HepG2 (cell line): ENCODE data around the gene ARHGAP21. TPM values are rescaled to one million over a fixed set of nuclear protein-coding genes. Genes with fewer than 3 reads are reported as not detected.

Source experiments
- ATF6 ChIP-seq: sonication (generic); formaldehyde crosslinking; conservative IDR thresholded peaks from 2 replicates; pipeline ENCODE4 v1.4.0; 2020; ENCODE audit warnings: missing genetic modification reagents
- CREM ChIP-seq, 2 experiments: sonication (generic) in 1 of 2; formaldehyde crosslinking in 1 of 2; IDR thresholded peaks; 2 replicates each; pipeline versions ENCODE4 v1.4.0 to v1.6.1; 2016 to 2020; ENCODE audit warnings: antibody characterized with exemption in 1 of 2, mild to moderate bottlenecking in 1 of 2, missing genetic modification reagents in 1 of 2
- GLI4 ChIP-seq: sonication (generic); formaldehyde crosslinking; IDR thresholded peaks from 2 replicates; pipeline ENCODE4 v1.5.1; 2020; ENCODE audit warnings: missing genetic modification reagents, mild to moderate bottlenecking, moderate library complexity, borderline replicate concordance
- GLMP ChIP-seq: sonication (generic); formaldehyde crosslinking; IDR thresholded peaks from 2 replicates; pipeline ENCODE4 v1.9.0; 2021; ENCODE audit warnings: missing genetic modification reagents, mild to moderate bottlenecking, borderline replicate concordance
- MXI1 ChIP-seq: IDR thresholded peaks from 3 replicates; pipeline ENCODE4 v1.6.1; 2012; ENCODE audit warnings: low read depth, low read length, inconsistent platforms, borderline replicate concordance
- NFIC ChIP-seq: IDR thresholded peaks from 2 replicates; pipeline ENCODE4 v1.6.1; 2012; ENCODE audit warnings: mild to moderate bottlenecking, low read length, inconsistent platforms
- NR2F2 ChIP-seq: IDR thresholded peaks from 2 replicates; pipeline ENCODE4 v1.6.1; 2012; ENCODE audit warnings: low read depth, inconsistent platforms, borderline replicate concordance
- RBFOX2 ChIP-seq: fragments of 200-400 bp; formaldehyde crosslinking; IDR thresholded peaks from 2 replicates; pipeline ENCODE4 v1.6.1; 2017; ENCODE audit warnings: low read depth, mild to moderate bottlenecking, low read length
- SRSF4 ChIP-seq: fragments of 200-400 bp; formaldehyde crosslinking; IDR thresholded peaks from one replicate; pipeline ENCODE4 v1.6.1; 2018; ENCODE audit warnings: mild to moderate bottlenecking, low read depth, low read length, moderate library complexity; ENCODE audit not compliant: poor library complexity, severe bottlenecking
- TERF1 ChIP-seq: sonication (generic); formaldehyde crosslinking; IDR thresholded peaks from 2 replicates; pipeline ENCODE4 v1.8.0; 2022; ENCODE audit warnings: mild to moderate bottlenecking, missing genetic modification reagents, moderate library complexity
- ZMYM4 ChIP-seq: sonication (generic); formaldehyde crosslinking; IDR thresholded peaks from 2 replicates; pipeline ENCODE4 v1.8.1; 2023; ENCODE audit warnings: mild to moderate bottlenecking, missing genetic modification reagents
- ZNF318 ChIP-seq: sonication (generic); formaldehyde crosslinking; IDR thresholded peaks from 2 replicates; pipeline ENCODE4 v1.4.0; 2020; ENCODE audit warnings: mild to moderate bottlenecking, missing genetic modification reagents
- ZNF460 ChIP-seq: sonication (generic); formaldehyde crosslinking; IDR thresholded peaks from 2 replicates; pipeline ENCODE4 v1.5.1; 2020; ENCODE audit warnings: missing genetic modification reagents, mild to moderate bottlenecking, borderline replicate concordance
- ZNF546 ChIP-seq: sonication (generic); formaldehyde crosslinking; conservative IDR thresholded peaks from 2 replicates; pipeline ENCODE4 v1.8.1; 2023; ENCODE audit warnings: mild to moderate bottlenecking, missing genetic modification reagents
- ZNF598 ChIP-seq: sonication (generic); formaldehyde crosslinking; IDR thresholded peaks from 2 replicates; pipeline ENCODE4 v1.5.1; 2020; ENCODE audit warnings: mild to moderate bottlenecking, missing genetic modification reagents, borderline replicate concordance
- polyA plus RNA-seq, 8 experiments: library from polyadenylated mRNA; depleted of rRNA in 3 of 8; stranded (reverse) in 7 of 8; unstranded in 1 of 8; fragments of >200 nt; fragmentation: Illumina TruSeq in 4 of 8; extraction: Trizol in 4 of 8; gene quantifications; 2 replicates each; pipeline versions ENCODE4 v1.2.1 to v1.2.3, GENCODE V29; 2011 to 2016; ENCODE audit warnings: low read depth in 4 of 8, missing spikeins in 1 of 8, mixed read lengths in 1 of 8; ENCODE audit not compliant: insufficient read depth in 1 of 8
- total RNA-seq, 5 experiments: library from RNA; depleted of rRNA; stranded (reverse); fragments of >200 nt; fragmentation: Illumina TruSeq; extraction: Trizol; gene quantifications; 2 replicates each; pipeline ENCODE4 v1.2.3, GENCODE V29; 2016; ENCODE audit warnings: low read depth in 1 of 5

Gene ARHGAP21
- total and polyA plus RNA-seq, 2 of the 13 experiments (the other 11 are each of a cell fraction or from before 2014, with no cell fraction given) = 23.9 to 26.6 TPM

- no peak for TF ChIP-seq ZNF546 (CRISPR knock-in tag)
- TF ChIP-seq ATF6 (CRISPR knock-in tag) = no peak
- no peak for TF ChIP-seq NFIC
- TF ChIP-seq MXI1 = peak; percentile 48; the same call in 1 of the 3 replicates
- no peak for TF ChIP-seq ZNF460 (CRISPR knock-in tag)
- peak; percentile 60 for TF ChIP-seq ZMYM4 (CRISPR knock-in tag)
- TF ChIP-seq ZNF318 (CRISPR knock-in tag) = no peak
- no peak for TF ChIP-seq NR2F2
- TF ChIP-seq TERF1 (CRISPR knock-in tag) = no peak
- TF ChIP-seq GLMP (CRISPR knock-in tag) = 0 out of 2 replicates have a peak, but pooled peaks have one; percentile 34
- TF ChIP-seq ZNF598 = no peak
- TF ChIP-seq RBFOX2 = peak; percentile 77
- TF ChIP-seq CREM (IDR thresholded peaks at IDR 0.05) = no peak
- TF ChIP-seq CREM (CRISPR knock-in tag; IDR thresholded peaks at IDR 0.05) = no peak
- TF ChIP-seq GLI4 (CRISPR knock-in tag) = no peak
- no peak for TF ChIP-seq SRSF4
Observed at GRCh38 chr10:24724381-24725228, 918 bp upstream of the ARHGAP21 start (continued).
